HG03108 (cell line): ENCODE data around the gene HS3ST4.

Source experiments
- ATAC-seq: cut with Tn5 transposase; IDR thresholded peaks from one replicate; pipeline ENCODE4 v1.9.1; 2021; ENCODE audit warnings: moderate library complexity; ENCODE audit not compliant: unreplicated experiment

HS3ST4 gene

GRCh38 chr16:26161461-26162180, 469.9 kb downstream of the HS3ST4 start:
- no peak for ATAC-seq

GRCh38 chr16:26169473-26169872, 477.7 kb downstream of the HS3ST4 start:
- ATAC-seq = no peak

GRCh38 chr16:26175944-26176343, 484.2 kb downstream of the HS3ST4 start:
- ATAC-seq = no peak

GRCh38 chr16:26177438-26177837, 485.7 kb downstream of the HS3ST4 start:
- ATAC-seq = no peak

GRCh38 chr16:26178298-26178697, 486.5 kb downstream of the HS3ST4 start:
- no peak for ATAC-seq

- ATAC-seq = no peak
These were observed 494.4 kb downstream of the HS3ST4 start for GRCh38 chr16:26186091-26186615.
